NCI-H1105 (cell line): ENCODE results near the gene MIR17HG.
A peak's percentile ranks its signal among the peaks of the same experiment; 100 is the strongest.
"Not testable (repeated sequence)": the region's sequence is repeated elsewhere in the genome, so short reads cannot be mapped to it uniquely, and the experiment has no call there.

ENCODE experiments used
- DNase-seq: peaks from one replicate; lab custom pipeline; 2025; lab: John Stamatoyannopoulos, UW

The MIR17HG gene

GRCh38 chr13:91347996-91348905 is 764 bp downstream of the MIR17HG start:
- no peak for DNase-seq

GRCh38 chr13:91348906-91349435 is 1.5 kb downstream of the MIR17HG start:
- peak; percentile 51 for DNase-seq

DNA sequence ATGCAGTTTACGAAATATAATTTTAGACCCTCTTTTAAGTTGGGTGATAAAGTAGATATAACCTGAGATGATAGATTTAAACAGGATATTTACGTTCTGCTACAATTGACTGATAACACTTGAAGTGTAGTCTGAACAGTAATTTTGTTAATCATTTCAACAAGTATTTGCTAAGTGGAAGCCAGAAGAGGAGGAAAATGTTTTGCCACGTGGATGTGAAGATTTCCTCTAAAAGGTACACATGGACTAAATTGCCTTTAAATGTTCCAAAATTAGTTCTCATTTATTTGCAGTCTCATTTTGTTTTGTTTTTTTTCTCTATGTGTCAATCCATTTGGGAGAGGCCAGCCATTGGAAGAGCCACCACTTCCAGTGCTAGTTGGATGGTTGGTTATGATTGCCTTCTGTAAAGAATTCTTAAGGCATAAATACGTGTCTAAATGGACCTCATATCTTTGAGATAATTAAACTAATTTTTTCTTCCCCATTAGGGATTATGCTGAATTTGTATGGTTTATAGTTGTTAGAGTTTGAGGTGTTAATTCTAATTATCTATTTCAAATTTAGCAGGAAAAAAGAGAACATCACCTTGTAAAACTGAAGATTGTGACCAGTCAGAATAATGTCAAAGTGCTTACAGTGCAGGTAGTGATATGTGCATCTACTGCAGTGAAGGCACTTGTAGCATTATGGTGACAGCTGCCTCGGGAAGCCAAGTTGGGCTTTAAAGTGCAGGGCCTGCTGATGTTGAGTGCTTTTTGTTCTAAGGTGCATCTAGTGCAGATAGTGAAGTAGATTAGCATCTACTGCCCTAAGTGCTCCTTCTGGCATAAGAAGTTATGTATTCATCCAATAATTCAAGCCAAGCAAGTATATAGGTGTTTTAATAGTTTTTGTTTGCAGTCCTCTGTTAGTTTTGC is 2.8 kb downstream of the MIR17HG start:
- no peak for DNase-seq

GRCh38 chr13:91351123-91351522 is 3.6 kb downstream of the MIR17HG start:
- DNase-seq, result no peak

DNA sequence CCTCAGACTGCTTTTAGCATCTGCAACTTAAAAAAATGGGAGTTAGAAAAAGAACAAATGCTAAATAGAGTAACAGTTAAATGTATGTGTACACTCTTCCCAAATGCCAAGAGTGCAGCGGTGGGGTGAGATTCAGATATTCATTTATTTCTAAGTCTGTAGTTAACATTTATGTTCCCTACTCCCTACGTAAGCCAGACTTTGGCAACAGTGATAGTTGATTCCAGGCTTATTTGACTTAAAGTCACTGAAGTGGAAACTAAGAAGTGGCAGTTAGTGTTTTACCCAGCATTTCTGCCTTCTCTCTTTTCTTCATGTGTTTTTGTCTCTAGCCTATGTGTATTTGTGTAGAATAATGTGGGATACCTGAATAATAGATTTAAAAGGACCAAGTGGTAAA is 4.5 kb downstream of the MIR17HG start:
- DNase-seq, result no peak

DNA sequence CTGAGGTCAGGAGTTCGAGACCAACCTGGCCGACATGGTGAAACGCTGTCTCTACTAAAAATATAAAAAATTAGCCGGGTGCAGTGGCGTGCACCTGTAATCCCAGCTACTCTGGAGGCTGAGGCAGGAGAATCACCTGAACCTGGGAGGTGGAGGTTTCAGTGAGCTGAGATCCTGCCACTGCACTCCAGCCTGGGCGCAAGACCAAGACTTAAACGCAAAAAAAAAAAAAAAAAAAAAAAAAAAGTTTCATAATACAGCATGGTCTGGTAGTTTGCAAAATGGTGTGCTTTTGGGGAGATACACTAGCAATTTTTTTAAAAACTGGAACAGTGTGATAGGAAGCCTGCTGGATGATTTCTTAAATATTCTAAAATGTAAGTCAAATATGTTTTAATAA is 5.4 kb downstream of the MIR17HG start:
- not testable (repeated sequence) for DNase-seq

GRCh38 chr13:91353494-91353893 is 6.0 kb downstream of the MIR17HG start:
- no peak for DNase-seq

DNA sequence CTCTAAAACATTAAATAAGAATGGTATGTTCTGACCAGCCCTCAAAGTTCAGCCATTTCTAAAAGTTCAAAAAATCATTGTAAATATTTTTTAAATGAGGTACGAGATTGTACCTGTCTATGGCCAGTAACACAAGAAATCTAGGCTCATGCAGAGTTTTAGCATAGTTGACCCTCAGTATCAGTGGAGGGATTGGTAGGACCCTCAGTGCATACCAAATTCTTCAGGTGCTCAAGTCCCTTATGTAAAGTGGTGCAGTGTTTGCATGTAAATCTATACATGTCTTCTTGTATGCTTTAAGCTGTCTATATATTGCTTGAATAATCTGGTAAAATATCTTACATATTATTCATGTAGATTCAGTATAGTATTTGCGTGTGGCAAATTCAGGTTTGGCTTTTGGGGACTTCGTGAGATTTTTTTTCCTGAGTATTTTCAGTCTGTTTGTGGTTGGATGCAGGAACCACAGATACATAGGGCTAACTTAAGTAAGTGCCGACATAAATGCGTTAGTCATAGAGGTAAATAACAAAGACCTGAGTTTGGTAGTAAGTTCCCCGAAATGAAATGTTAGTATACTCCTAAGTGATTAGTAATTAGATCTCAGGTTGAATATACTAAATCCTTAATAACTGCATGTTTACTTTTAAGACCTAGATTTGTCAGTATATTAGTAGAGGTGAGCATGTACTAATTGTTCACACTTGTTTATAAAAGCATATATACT is 7.8 kb downstream of the MIR17HG start:
- no peak for DNase-seq

DNA sequence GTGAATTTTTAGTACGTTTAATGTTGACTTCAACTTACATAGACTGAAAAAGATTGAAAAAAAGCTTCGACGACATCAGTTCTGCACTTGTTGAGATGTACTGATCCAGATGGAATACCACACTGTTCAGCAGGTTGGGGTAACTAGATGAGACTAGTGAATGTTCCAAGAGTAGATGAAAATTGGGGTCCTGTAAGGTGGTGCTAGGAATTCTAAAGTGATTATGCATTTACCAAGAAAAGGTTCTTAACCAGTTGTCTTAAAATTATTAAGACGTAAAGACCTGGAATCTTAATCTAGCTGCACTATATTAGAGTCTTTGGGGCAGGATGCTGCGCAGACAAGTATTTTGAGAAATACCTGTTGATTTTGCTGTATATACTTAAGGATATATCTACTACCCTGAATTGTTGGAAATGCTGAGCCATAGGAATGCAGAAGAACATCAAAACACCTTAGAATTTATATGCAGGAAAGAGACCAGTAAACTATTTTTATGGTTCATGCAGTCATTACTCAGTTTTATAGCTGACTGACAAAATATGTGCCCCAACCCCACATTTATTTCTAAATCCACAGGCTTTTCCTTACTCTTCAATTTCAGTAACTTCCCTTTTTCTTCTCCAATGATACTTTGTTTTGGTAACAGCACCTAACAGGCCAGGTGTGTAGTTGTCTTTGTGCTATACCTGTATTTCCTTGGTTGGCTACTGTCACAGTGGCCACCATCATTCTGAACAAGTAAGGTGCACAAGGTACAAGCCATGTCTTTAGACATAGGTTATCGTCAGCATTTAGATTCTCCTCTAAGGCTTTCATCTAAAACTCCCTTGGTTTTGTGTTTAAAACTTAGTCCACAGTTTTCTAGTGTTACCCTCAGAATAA is 8.6 kb downstream of the MIR17HG start:
- no peak for DNase-seq

DNA sequence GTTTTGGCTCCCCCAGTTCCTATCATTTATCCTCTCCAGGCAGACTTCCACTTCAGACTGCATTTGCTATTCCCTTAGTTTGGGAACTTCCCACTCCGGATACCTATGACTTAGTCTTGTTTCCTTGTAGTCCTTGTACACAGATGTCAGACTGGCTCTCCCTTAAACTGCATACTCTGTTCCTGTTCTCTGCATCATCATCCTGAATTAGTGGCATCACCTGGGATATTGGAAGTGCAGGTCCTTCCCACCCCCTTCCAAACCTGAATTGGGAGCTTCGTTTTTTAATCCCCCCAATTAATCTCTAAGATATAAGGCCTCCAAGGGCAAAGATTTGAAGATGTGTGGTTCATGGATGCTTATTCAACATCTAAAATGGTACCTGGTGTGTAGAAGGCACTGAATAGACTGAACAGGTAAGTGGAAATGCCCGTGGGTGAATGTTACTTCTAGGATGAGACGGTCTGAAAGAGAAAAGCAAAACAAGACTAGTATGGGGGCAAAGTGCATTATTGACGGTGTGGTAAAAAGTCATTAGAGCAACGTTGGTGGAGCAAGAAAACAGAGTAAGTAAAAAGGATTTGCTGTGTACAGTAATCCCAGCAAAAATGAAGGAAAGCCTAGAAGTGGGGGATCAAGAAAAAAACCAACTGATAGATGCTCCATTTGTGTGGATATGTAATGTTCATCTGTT is 9.6 kb downstream of the MIR17HG start:
- DNase-seq, result no peak

GRCh38 chr13:91357613-91358386 is 10.3 kb downstream of the MIR17HG start:
- no peak for DNase-seq

- no peak for DNase-seq
Measured at GRCh38 chr13:91358387-91358782, 10.9 kb downstream of the MIR17HG start.

DNA sequence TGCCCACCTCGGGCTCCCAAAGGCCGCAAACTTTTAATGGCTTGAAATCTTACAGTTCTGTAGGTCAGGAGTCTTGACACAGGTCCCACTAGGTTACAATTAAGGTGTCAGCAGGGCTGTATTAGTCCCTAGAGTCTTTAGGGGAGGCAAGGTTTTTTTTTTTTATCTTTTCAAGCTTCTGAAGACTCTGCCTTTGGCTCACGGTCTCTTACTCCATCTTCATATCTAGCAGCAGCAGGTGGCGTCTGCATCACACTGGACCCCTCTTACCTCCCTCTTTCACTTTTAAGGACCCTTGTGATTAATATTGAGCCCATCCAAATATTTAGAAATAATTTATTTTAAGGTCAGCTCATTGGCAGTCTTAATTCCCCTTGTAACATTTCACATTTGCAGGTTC is 11.6 kb downstream of the MIR17HG start:
- DNase-seq, result no peak

GRCh38 chr13:91359631-91360030 is 12.1 kb downstream of the MIR17HG start:
- DNase-seq, result no peak

DNA sequence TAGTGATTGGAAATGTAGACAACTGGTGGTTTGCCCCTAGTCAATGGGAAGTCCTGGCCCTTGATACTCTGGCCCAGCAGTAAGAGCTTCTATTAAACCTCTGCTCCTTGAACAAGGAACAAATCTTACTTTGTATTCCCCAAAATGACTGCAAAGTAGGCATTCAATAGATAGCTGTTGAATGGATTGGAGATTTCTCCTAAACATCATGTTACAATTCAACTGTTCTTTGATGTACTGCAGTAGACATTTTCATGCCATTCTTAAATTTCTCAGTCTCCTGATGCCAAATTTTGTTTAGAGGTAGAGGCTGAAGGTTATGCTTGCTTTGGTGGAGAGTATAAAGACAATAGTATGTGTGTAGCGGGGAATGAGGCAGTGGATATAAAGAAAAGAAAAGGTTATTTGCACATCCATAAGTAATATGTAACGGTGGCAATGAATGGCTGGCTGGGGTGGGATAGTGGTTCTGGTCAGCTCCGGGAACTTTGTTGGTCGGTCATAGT is 12.8 kb downstream of the MIR17HG start:
- DNase-seq, result no peak

DNA sequence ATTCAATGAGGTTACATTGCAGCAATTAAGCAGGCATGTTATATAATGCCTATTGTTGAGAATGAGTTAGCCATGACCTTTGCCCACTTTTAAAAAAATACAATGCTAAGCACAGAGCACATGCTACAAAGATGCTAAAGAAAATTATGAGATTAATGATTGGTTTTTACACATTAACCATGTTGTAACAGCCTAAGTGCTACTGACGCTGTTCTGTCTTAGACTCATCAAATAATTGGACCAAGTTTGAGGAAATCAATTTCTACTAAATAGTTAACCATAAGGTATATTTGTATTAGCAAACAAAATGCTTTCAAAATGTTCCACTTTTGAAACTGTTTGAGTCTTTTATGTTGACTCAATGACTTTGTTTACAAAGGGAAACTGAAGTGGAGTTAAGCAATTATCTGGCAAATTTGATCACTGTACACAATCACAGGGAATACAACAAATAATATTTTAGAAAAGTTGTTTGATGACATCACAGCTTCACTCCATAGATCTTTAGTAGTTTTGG is 14.3 kb downstream of the MIR17HG start:
- no peak for DNase-seq

DNA sequence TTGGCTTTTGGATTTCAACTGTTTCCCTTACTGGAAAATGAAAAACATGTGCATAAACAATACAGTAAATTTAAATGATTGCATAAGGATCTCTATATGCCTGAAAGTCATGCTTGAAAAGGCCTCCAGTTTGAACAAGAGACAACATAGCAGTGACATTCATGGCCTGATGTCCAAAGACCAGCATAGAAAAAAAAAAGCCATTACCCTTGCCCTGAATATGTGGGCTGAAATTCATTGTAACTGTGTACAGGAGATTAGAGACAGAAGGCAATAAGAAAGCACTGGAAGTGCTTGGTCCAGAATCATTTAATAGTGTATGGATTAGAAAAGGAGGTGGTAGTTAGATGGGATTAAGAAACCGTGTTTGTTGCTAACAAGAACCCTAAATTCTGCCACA is 15.4 kb downstream of the MIR17HG start:
- no peak for DNase-seq

DNA sequence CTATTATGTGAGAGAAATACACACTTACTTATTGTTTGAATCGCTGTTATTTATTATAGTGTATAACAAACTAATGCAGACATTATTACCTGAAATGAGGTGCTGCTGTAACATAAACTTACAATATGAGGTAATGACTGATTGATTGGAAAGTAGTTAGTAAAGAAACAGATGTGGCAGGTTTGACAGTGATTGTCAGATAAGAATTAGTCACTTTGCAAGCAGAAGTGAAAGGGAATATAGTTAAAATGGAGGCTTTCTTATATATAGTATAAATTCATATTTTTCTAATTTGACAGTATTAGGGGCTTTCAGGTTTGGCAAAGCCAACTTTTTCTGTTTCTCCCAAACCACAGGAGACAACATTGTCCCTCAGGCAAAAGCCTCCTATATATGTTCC is 20.6 kb downstream of the MIR17HG start:
- DNase-seq, result no peak
